BE2C (cell line): ENCODE data around the gene CGB3. TPM values are rescaled to one million over a fixed set of nuclear protein-coding genes. Genes with fewer than 3 reads are reported as not detected.
"Not testable (repeated sequence)": the region's sequence is repeated elsewhere in the genome, so short reads cannot be mapped to it uniquely, and the experiment has no call there.

ENCODE experiments used
- DNase-seq: peaks from one replicate; pipeline ENCODE4 v3.0.0-alpha.2; 2020
- H3K27me3 ChIP-seq: fragments of 250-450 bp; sonication (Bioruptor Pico); 2 replicates; pipeline ENCODE4 v1.5.1; 2020; ENCODE audit warnings: mild to moderate bottlenecking
- H3K36me3 ChIP-seq: fragments of 250-450 bp; sonication (Bioruptor Pico); 2 replicates; pipeline ENCODE4 v1.5.1; 2020; ENCODE audit warnings: mild to moderate bottlenecking
- H3K4me1 ChIP-seq: fragments of 250-450 bp; sonication (Bioruptor Pico); 2 replicates; pipeline ENCODE4 v1.5.1; 2020
- H3K4me3 ChIP-seq: 2 replicates; pipeline ENCODE4 v1.5.1; 2011; ENCODE audit warnings: low read depth, low read length
- H3K9me3 ChIP-seq: fragments of 250-450 bp; sonication (Bioruptor Pico); 2 replicates; pipeline ENCODE4 v1.5.1; 2020
- polyA plus RNA-seq: library from polyadenylated mRNA; unstranded; fragments of >200 nt; gene quantifications from one replicate; pipeline ENCODE4 v1.2.1, GENCODE V29; 2012; ENCODE audit warnings: low read depth, missing spikeins; ENCODE audit not compliant: insufficient read length, insufficient read depth
- TF ChIP-seq, protein P1 (sequence below): IDR thresholded peaks from 2 replicates; pipeline ENCODE4 v1.5.1; 2012; ENCODE audit warnings: mild to moderate bottlenecking, low read depth, low read length

CGB3 gene
- polyA plus RNA-seq = not detected

DNA sequence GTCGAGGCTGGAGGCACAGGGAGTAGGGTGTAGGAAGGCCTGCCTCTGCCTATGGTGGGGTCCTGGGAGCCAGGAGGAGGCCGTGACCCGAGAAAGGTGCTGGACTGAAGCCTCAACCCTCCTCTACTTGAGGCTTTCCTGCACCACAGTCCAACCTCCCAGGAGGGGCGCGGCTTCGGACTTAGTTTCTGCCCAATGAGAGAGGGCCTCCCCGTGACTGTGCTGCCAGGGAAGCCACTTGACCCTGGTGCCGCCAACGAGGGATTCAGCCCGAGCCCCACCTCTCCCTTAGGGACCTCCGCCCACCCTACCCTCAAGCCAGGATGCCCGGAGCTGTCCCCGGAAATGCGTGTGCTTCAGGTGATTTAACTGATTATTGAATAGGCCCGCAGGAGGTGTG, at the start of gene CGB3:
Gene CGB3 (minus strand): TSS at position 101 of the 400 bp plus-strand sequence. CDS start 362 bp downstream, outside the sequence.
- not testable (repeated sequence) for H3K36me3 ChIP-seq

DNA sequence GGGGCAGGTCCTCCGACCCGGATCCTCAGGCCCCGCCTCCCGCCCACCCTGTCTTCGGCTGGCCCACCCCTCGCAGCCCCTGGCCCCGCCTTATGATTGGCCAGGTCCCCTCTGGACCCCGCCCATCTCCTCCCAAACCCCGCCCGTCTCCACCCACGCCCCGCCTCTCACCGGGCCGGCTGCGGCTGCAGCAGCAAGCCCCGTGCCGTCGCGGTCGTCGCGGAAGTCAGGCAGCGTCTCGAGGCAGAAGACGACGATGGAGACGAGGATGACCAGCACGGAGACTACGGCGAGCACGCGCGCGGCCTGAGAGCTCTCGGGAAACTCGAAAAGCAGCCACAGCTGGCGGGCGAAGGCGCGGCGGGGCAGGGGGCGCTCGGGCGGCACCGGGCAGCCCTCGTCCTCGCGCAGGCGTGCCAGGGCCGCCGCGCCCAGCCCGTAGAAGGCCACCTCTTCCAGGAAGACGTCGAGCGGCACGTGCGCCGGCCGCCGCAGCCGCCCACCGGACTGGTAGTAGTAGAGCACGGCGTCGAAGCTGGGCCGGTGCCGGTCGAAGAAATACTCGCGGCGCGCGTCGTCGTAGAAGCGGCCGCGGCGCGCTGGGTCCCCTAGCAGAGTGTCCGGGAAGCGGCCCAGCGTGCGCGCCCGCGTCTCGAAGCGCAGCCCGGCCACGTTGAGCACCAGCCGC, 47.9 kb upstream of the CGB3 start:
- Histone ChIP-seq H3K4me1 (no peaks in the 10 kb centered on the region), H3K27me3 (peaks cover 15% of the 10 kb centered on the region), H3K4me3 (no peak overlapping the region), H3K36me3 (no peaks in the 10 kb centered on the region), H3K9me3 (no peaks in the 10 kb centered on the region)
- no peak for DNase-seq
- TF ChIP-seq, protein P1, sequence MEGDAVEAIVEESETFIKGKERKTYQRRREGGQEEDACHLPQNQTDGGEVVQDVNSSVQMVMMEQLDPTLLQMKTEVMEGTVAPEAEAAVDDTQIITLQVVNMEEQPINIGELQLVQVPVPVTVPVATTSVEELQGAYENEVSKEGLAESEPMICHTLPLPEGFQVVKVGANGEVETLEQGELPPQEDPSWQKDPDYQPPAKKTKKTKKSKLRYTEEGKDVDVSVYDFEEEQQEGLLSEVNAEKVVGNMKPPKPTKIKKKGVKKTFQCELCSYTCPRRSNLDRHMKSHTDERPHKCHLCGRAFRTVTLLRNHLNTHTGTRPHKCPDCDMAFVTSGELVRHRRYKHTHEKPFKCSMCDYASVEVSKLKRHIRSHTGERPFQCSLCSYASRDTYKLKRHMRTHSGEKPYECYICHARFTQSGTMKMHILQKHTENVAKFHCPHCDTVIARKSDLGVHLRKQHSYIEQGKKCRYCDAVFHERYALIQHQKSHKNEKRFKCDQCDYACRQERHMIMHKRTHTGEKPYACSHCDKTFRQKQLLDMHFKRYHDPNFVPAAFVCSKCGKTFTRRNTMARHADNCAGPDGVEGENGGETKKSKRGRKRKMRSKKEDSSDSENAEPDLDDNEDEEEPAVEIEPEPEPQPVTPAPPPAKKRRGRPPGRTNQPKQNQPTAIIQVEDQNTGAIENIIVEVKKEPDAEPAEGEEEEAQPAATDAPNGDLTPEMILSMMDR = no peak

More for the DNA sequence above, at the start of gene CGB3:
- H3K4me1 ChIP-seq, H3K9me3 ChIP-seq, DNase-seq, H3K27me3 ChIP-seq, H3K4me3 ChIP-seq: not testable (repeated sequence)

DNA sequence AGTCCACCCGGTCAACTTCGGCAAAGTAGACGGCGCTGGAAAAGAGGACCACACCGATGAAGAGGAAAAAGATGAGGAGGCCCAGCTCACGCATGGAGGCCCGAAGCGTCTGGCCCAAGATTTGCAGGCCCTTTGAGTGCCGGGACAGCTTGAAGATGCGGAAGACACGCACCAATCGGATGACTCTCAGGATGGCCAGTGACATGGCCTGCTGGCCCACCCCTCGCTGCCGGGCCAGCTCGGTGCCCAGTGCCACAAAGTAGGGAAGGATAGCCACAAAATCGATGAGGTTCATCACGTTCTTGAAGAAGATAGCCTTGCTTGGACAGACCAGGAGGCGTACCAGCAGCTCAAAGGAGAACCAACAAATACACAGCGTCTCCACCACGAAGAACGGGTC, 46.3 kb upstream of the CGB3 start:
- TF ChIP-seq, protein P1 = no peak
- peaks cover 15% of the 10 kb centered on the region for H3K27me3 ChIP-seq

DNA sequence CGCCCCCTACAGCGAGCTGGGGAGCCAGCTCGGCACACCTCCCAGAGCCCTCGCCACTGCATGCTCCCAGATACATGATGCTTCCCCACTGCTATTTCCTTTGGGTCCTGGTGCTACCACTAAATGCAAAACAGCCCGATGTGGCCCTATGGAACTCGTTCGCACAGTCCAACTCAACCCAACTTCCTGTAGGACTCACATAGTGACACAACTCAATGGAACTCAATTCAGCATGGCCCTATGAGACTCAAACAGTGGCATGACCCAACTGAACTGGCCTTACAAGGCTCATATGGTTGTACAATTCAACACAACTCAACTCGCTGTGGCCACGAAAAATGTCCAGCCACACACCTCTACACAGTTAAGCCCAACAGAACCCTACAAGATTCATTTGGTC, 44.9 kb upstream of the CGB3 start:
- no peaks in the 10 kb centered on the region for H3K9me3 ChIP-seq
- TF ChIP-seq, protein P1 = no peak
- 0 out of 2 replicates have a peak, but pooled peaks cover 3% of the 10 kb centered on the region for H3K4me1 ChIP-seq
- peaks cover 15% of the 10 kb centered on the region for H3K27me3 ChIP-seq
- no peak overlapping the region for H3K4me3 ChIP-seq
- no peaks in the 10 kb centered on the region for H3K36me3 ChIP-seq
- no peak for DNase-seq

More for the DNA sequence above, 46.3 kb upstream of the CGB3 start:
- no peak overlapping the region for H3K4me3 ChIP-seq
- H3K9me3 ChIP-seq = no peaks in the 10 kb centered on the region
- H3K36me3 ChIP-seq = no peaks in the 10 kb centered on the region
- DNase-seq = no peak
- 0 out of 2 replicates have a peak, but pooled peaks cover 1% of the 10 kb centered on the region for H3K4me1 ChIP-seq

DNA sequence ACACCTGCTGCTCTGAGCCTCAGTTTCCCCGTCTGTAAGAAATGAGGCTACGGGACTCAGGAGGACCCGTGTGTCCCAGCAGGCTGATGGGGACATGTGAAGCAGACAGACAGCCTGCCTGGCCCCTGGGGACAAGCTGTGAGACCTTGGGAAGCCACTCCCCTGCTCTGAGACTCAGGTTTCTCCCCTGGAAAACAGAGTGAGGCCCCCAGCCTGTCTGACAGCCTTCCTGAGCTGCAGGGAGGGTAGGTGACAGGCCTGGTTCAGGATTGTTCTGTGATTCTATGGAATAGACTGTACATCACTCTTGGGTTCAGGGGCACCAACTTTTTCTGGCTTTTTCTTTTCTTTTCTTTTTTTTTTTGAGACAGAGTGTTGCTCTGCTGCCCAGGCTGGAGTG, 43.4 kb upstream of the CGB3 start:
- H3K4me1 ChIP-seq = 0 out of 2 replicates have a peak, but pooled peaks cover 3% of the 10 kb centered on the region
- no peaks in the 10 kb centered on the region for H3K36me3 ChIP-seq
- no peaks in the 10 kb centered on the region for H3K9me3 ChIP-seq
- TF ChIP-seq, protein P1 = no peak
- no peak for DNase-seq
- no peak overlapping the region for H3K4me3 ChIP-seq
- peaks cover 5% of the 10 kb centered on the region for H3K27me3 ChIP-seq

DNA sequence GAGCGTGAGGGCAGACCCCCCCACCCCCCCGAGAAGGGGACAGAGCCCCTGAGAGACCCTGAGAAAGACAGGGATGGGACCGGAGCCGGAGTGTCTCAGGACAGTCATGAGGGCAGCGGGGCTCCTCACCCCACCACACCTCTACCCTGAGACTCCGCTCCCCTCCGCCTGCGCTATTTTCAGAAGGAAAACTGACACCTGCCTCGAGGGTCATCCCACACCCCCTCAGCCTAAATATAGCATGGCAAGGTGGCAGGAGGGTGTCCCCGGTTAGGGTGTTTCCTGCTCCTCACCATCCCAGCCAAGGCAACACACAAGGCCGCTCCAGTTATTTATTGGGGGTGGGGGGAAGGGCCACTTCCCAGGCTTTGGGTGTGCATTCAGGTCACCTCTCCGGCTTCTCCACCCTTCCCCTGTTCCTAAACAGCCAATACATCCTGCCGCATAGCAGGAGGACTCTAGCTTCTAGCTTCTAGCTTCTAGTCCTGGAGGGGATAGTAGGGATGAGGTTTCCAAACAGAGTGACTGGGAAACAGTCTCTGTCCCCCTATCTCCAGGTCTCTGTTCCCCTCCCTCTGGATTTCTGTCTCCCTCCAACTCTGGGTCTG, 41.9 kb upstream of the CGB3 start:
- DNase-seq = no peak
- TF ChIP-seq, protein P1 = no peak
- Histone ChIP-seq H3K27me3 (no peaks in the 10 kb centered on the region; the same call in 1 of the 2 replicates), H3K4me1 (0 out of 2 replicates have a peak, but pooled peaks cover 3% of the 10 kb centered on the region), H3K36me3 (no peaks in the 10 kb centered on the region), H3K4me3 (no peak overlapping the region), H3K9me3 (no peaks in the 10 kb centered on the region)
